Measurements from ENCODE around the gene GRIN2A. TPM values are rescaled to one million over a fixed set of nuclear protein-coding genes. Genes with fewer than 3 reads are reported as not detected.

GRIN2A gene
- total and polyA plus RNA-seq, 2 of the 8 experiments (the other 6 are each of a cell fraction or from before 2014, with no cell fraction given), result 0.18 to 1.8 TPM

DNA sequence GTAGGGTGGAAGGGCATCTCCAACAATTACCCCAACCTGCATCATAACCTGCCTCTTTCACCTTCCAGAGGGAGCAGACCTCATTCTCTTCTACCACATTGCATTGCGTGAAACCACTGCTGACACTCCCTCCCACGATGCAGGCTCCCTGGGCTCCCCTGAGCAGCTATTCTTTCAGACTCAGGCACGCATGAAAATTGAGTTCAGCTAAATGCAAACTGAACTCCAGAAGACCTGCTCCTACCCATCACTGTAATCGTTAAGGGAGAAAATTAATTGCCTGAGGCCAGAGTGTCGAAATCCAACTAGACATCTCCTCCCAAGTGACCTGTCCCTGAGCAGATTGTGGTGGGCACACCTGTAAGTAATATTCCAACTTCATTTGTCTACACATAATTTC is 186.0 kb downstream of the GRIN2A start (continued):
- TF ChIP-seq, protein P1, sequence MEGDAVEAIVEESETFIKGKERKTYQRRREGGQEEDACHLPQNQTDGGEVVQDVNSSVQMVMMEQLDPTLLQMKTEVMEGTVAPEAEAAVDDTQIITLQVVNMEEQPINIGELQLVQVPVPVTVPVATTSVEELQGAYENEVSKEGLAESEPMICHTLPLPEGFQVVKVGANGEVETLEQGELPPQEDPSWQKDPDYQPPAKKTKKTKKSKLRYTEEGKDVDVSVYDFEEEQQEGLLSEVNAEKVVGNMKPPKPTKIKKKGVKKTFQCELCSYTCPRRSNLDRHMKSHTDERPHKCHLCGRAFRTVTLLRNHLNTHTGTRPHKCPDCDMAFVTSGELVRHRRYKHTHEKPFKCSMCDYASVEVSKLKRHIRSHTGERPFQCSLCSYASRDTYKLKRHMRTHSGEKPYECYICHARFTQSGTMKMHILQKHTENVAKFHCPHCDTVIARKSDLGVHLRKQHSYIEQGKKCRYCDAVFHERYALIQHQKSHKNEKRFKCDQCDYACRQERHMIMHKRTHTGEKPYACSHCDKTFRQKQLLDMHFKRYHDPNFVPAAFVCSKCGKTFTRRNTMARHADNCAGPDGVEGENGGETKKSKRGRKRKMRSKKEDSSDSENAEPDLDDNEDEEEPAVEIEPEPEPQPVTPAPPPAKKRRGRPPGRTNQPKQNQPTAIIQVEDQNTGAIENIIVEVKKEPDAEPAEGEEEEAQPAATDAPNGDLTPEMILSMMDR (IDR thresholded peaks at IDR 0.05; ENCODE audit: control extremely low read depth in 1 of 3, insufficient read depth in 1 of 3, low read depth in 1 of 3, low read length in 3 of 3), result no peak
- TF ChIP-seq YY1 (IDR thresholded peaks at IDR 0.05; ENCODE audit: low read depth, low read length), result no peak
- no peak for TF ChIP-seq POU5F1 (IDR thresholded peaks at IDR 0.05; ENCODE audit: low read depth, low read length)
- no peak for TF ChIP-seq NANOG (IDR thresholded peaks at IDR 0.05; ENCODE audit: insufficient read depth, low read depth, low read length, poor library complexity, severe bottlenecking)
